Skin of body (tissue), 2 donors: Measurements from ENCODE around the gene TBC1D10B. TPM values are rescaled to one million over a fixed set of nuclear protein-coding genes. Genes with fewer than 3 reads are reported as not detected.

Experiments used
- DNase-seq: peaks from one replicate; lab custom pipeline; 2025; lab: John Stamatoyannopoulos, UW
- total RNA-seq: library from RNA; depleted of rRNA; stranded (reverse); fragments of >200 nt; gene quantifications from one replicate; pipeline ENCODE4 v1.2.3, GENCODE V29; 2014

The TBC1D10B gene, protein sequence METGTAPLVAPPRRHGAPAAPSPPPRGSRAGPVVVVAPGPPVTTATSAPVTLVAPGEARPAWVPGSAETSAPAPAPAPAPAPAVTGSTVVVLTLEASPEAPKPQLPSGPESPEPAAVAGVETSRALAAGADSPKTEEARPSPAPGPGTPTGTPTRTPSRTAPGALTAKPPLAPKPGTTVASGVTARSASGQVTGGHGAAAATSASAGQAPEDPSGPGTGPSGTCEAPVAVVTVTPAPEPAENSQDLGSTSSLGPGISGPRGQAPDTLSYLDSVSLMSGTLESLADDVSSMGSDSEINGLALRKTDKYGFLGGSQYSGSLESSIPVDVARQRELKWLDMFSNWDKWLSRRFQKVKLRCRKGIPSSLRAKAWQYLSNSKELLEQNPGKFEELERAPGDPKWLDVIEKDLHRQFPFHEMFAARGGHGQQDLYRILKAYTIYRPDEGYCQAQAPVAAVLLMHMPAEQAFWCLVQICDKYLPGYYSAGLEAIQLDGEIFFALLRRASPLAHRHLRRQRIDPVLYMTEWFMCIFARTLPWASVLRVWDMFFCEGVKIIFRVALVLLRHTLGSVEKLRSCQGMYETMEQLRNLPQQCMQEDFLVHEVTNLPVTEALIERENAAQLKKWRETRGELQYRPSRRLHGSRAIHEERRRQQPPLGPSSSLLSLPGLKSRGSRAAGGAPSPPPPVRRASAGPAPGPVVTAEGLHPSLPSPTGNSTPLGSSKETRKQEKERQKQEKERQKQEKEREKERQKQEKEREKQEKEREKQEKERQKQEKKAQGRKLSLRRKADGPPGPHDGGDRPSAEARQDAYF
- 24.7 TPM for total RNA-seq

DNA sequence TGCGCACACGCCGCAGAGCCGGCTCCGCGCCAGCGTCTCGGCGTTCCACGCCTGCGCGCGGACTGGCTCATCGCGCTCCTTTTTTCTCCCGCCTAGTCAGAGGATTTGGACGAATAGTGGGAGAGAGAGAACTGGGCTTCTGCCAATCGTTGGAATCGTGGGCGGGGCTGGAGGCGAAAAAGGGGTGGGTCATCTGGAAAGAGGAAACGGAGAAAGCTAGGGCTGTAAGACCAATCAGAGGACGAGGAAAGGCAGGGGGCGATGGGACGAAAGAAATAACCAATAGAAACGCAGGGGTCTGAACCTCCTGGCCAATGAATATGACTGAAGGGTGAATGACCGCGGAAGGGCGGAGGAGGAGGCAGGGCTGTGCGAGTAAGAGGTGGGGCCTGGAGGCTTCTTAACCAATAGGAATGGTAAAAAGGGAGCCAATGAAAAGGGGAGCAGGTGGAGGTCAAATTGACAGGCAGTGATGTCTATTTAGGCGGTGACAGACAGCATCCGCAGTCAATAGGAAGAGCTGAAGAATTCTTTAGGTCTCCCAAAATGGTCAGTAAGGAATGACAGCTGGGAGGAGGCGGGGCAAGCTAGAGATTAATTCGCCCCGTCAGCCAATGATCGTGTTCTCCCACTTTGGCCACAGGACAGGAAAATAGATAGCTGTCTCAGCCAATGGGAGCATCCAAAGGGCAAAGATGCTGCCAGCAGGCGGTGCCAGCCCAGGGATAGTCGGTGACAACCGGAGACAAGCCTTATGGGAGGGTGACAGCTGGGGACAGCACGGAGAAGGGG lies at the start of gene TBC1D10B:
TSS of gene TBC1D10B (minus strand) at position 39 of the 792 bp plus-strand sequence. CDS start 311 bp downstream, outside the sequence.
- DNase-seq, result peak; percentile 100

DNA sequence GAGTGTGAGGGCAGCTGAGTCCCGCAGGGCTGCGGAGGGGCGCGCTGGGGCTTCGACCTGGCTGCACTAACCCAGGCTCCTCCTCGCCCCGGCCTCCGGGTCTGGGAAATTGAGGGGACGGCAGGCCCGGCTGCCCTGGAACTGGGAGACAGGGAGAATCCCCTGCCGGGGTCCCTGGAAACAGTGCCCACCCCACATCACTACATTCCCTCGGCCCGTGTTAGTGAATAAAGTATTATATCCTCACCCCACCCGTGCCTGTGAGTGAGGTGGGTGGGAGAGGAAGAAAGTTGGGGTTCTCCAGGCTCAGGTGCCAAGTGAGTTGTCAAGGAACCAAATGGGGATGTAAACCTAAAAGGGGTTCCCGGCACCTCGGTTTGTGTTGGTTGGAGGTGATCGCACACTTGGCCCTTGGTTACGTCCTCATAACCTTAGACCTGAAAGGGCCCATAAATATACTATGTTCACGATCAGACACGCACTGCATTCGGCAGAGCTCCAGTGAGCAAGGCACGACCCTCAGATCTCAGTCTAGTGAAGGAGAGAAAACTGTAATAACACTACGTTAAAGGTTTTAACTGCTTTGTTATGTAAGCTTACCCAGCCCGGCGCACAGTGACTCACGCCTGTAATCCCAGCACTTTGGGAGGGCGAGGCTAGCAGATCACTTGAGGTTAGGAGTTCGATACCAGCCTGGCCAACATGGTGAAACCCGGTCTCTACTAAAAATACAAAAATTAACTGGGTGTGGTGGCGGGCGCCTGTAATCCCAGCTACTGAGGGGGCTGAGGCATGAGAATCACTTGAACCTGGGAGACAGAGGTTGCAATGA lies 48.3 kb upstream of the TBC1D10B start:
- no peak for DNase-seq

DNA sequence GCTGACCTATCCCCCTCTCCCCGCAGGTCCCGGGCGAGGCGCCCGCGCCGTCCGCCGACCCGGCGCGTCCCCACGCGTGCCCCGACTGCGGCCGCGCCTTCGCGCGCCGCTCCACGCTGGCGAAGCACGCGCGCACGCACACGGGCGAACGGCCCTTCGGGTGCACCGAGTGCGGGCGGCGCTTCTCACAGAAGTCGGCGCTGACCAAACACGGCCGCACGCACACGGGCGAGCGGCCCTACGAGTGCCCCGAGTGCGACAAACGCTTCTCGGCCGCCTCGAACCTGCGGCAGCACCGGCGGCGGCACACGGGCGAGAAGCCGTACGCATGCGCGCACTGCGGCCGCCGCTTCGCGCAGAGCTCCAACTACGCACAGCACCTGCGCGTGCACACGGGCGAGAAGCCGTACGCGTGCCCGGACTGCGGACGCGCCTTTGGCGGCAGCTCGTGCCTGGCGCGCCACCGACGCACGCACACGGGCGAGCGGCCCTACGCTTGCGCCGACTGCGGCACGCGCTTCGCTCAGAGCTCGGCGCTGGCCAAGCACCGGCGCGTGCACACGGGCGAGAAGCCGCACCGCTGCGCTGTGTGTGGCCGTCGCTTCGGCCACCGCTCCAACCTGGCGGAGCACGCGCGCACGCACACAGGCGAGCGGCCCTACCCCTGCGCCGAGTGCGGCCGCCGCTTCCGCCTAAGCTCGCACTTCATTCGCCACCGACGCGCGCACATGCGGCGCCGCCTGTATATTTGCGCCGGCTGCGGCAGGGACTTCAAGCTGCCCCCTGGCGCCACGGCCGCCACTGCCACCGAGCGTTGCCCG lies 47.4 kb upstream of the TBC1D10B start:
- peak; percentile 75 for DNase-seq

DNA sequence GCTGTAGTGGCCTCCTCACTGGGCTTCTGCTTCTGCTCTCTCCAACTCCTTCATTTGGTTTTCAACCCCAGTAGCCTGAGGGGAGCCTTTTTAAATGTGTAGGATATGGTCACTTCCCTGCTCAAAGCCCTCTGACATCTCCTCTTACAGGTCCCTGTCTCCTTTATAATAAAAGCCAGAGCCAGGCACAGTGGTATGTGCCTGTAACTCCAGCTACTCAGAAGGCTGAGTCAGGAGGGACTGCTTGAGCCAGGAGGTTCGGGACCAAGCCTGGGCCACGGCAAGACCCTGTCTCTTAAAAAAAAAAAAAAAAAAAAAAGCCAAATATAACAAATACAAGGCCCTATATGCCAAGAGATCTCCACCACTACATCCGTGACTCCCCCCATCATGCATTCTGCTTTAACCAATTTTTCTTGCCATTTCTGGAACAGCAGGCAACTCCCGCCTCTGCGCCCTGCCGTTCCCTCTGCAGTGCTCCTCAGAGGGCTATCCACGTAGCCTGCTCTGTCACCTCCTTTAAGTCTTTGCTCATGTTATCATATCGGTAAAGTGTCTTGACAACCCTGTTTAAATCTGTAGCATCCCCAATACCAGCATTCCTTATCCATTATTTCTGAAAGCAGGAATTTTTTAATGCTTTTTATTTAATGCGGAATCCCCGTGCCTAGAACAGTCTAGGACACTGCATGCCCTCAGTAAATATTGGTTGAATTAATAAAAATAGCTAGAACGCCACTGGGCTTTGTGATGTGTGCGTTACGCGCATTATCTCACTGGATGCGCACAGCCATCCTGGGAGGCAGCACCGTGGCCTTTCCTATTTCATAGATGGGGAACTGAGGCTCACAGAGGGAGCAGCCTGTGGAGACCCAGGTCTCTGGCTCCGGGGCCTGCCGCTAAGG lies 46.6 kb upstream of the TBC1D10B start:
- no peak for DNase-seq

DNA sequence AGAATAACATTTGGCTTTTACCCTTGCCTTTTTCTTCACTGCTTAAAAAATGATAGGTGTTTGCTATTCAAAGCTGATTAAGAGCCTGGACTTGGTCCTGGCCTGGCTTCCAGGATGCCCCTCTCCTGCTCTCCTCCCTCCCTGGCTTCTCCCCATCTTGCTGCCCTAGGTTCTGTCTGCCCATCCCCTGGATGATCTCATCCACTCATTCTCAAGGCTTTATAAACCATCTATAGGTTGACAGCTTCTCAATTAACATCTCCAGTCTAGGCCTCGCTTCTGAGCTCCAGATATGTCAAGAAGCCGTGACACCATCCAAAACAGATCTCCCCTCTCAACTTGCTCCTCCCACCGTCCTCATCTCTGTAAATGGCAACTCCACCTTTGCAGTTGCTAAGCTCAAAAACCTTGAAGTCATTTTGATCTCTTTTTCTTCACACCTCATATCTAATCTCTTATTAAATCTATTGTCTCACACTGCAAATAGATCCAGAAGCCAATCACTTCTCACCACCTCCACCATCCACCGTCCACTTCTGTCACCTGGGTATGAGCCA lies 45.8 kb upstream of the TBC1D10B start:
- no peak for DNase-seq

DNA sequence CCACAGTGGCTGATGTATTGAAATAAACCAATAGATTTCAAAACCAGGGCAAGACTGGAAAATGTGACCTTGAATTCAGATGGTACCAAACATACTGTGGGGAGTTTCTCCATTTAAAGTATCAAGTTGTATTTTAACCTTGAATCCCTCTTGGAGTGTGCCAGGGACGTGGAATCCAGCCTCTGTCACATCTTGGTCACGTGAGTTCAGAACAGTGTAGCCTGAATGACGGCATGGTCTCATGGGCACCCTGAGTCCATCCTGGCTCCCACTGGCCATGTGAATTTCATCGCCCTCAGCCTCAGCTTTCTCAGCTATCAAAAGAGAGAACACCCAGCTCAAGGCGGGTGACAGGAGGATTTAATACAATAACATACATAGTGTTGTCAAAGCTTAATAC lies 43.9 kb upstream of the TBC1D10B start:
- no peak for DNase-seq

DNA sequence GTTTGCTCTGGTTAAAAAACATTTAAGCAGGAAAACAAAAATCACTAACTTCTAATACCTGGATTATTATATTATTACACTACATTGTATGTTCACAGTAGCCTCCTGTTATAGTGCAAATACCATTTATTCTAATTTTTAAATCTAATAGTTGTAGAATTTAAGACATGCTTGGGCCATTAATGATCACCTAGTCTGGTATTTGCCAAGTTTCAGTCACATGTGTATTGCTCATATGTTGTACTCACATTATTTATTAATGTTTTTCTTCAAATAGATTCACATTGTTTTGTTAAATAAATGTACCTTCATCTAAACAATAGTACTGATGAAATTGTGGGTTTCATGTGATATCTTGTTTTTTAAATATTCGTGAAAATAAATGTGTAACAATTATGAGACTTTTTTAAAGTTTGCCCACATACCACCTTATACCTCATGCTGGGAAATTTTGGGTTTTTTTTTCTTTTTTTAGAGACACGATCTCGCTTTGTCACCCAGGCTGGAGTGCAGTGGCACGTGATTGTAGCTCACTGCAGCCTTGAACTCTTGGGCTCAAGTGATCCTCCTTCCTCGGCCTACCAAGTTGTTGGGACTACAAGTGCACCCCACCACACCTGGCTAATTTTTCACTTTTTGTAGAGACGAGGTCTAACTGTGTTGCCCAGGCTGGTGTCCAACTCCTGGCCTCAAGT lies 43.0 kb upstream of the TBC1D10B start:
- DNase-seq, result no peak

DNA sequence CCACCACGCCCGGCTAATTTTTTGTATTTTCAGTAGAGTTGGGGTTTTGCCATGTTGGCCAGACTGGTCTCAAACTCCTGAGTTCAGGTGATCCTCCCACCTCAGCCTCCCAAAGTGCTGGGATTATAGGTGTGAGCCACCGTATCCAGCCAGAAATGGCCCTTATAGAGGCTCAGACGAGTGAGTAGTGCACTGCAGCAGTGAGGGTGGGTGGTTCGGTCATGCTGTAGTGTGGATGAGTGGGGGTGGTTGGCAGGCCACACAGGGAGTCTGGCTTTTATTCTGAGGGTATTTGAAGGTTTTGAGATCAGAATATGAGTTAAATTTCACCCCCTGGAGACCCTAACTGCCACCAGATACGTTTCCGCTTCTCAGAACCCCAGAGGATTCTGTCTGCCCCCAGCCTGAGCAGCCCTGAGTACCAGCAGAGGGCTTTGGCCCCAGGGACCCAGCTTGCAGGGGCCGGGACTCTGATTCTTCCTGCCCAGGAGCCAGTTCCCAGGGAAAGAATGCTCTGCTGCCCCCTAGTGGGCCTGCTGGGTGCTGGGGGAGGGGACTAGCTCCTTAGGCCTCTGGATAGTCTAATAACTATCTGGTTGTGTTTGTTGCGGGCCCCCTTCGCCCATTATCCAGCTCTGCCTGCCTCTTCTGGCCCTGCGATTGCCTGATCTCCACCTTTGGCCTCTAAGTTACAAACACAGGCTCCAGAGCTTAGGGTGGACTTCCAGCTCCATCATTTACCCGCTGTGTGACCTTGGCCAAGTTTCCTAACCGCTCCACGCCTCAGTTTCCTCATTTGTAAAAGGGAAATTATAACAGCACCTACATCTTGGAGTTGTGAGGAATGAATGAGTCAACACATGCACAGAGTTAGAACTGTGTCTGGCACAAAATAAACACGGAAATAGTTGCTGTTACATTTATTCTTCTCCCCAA lies 39.1 kb upstream of the TBC1D10B start:
- peak; percentile 76 for DNase-seq

DNA sequence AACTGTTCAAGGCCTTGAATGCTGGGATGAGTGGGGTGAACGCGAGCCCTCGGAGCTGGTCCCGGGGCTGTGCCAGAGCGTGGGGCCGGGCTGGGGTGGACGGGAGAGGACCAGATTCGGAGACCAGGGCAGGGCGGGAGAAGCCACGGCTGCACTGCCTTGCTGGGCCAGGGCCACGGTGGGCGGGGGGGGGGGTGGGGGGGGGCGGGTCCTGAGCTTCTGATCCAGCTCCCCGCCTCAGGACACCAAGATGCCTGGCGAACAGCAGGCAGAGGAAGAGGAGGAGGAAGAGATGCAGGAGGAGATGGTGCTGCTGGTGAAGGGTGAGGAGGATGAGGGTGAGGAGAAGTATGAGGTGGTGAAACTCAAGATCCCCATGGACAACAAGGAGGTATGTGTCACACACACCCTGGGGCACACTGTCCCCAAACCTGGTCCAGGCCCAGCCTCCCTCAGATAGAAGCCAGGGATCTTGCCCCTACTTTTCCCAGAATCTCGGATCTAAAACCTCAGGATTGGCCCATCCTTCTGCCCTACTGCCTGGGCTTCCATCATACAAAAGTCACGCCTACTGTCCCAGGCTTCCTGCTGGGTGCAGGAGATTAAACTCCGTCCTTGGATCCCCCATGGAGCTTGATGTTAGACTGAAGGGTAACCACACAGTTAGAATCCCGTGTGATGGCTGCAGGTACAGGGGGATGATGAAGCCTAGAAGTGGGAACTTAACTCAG lies 37.7 kb upstream of the TBC1D10B start:
- DNase-seq, result no peak

DNA sequence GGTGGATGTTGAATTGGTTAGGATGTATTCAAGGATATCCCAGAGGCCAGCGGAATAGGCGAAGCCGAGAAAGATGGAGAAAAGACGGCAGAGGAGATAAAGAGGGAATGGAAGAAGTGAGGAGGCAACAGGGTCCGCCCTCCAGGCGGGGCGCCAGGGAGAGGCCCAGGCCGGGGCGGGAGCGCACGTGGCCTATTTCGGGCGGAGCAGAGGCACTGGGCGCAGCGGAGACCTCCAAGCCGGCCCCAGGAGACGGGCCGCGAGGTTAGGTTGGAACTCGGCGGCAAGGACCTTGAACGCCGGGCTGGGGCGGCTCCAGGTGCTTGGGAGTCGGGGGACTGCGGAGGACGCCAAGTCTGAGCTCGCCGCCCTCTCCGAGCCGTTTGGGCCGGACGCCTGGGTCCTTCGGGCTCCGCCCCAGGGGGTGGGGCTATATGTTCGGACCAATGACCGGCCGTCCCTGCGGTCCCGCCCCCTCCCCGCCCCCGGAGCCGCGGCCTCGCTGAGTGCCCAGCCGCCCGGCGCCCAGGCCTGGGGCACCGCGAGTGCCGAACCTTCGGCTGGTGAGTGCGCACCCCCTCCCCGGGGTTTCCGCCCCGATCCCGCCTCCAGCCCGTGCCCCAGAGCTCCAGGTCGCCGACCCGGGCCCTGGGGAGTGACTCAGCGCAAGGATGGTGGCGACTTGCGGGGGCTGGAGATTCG lies 37.0 kb upstream of the TBC1D10B start, which contains the start of gene ZNF771:
TSS of gene ZNF771 (plus strand) at position 505 of the 702 bp plus-strand sequence. CDS start 448 bp downstream, outside the sequence.
- peak; percentile 77 for DNase-seq

DNA sequence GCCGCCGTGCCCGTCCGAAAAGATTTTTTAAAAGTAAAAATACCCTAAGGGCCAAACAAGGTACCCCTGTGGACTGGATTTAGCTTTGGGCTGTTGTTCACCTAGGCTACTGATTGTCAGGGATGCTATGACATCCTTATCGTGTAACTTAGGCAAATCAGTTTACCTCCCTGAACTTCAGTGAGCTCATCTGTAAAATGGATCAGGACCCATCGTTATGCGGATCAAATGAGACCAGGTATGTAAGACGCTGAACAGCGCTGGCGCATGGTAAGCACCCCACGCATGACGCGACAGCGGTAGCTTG lies 36.5 kb upstream of the TBC1D10B start:
- no peak for DNase-seq

DNA sequence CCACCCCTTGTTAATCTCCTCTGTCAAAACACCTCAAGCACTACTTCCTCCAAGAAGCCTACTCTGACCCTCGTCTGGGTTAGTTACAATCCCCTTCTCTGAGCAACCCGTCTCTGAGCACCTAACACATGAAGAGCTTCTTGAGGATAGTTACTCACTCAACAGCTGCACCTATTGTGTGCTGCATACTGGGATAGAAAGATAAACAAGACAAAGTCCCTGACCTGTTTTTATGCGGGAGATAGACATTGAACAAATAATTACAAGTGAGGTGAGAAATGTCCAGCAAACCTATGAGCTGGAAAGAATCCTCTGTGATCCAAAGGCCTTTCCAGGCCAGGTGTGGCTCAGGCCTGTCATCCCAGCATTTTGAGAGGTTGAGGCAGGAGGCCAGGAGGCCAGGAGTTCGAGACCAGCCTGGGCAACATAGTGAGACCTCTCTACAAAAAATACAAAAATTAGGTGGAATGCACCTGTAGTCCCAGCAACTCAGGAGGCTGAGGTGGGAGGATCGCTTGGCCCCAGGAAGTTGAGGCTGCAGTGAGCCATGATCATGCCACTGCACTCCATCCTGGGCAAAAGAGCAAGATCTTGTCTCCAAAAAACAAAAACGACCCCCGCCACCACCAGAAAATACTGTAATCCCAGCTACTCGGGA lies 31.6 kb upstream of the TBC1D10B start:
- DNase-seq, result no peak

DNA sequence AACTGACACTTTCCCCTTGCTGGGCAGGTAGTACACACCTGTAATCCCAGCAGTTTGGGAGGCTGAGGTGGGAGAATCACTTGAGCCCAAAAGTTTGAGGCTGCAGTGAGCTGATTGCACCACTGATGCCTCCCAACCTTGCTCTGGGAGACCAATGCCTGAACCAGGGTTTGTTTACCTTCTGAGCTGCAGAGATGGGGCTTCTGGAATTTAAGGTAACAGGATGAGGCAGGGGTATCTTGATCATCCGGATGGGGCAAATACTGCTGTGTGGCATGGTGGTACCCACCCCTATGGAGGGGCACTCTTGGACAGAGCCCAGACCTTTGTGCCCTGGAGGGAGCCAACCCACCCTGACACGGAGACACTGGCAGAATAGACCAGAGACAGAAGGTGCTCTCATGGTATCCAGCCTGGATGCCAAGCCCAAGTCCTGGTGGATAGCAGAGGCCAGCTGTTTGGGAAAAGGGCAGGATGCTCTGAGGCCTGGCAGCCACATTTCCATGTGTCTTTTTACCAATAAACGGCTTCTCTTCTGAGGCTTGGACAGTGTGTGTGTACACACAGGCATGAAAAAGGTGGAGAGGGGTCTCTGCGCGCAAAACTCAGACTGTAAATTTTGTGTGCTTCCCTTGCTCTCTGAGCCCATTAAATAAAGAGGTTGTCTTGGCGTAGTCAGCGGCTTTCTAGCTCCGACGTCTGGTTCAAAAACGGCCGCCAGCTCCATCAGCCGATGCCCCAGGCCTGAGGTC lies 29.3 kb upstream of the TBC1D10B start:
- no peak for DNase-seq
